NCI-H128 (cell line): ENCODE measurements around the gene TTLL4.
A peak's percentile ranks its signal among the peaks of the same experiment; 100 is the strongest.

Experiments used
- DNase-seq: peaks from one replicate; lab custom pipeline; 2025; ENCODE audit not compliant: unreplicated experiment; lab: John Stamatoyannopoulos, UW

Gene TTLL4

GRCh38 chr2:218710687-218711549 lies at the start of gene TTLL4:
Gene TTLL4 (plus strand): TSS chr2:218710835. CDS start chr2:218737677, 26,842 bp downstream.
- peak; percentile 86 for DNase-seq

- DNase-seq: no peak
Measured at GRCh38 chr2:218662377-218662776, 48.3 kb upstream of the TTLL4 start.

GRCh38 chr2:218662827-218663226 lies 47.8 kb upstream of the TTLL4 start:
- no peak for DNase-seq

- DNase-seq: no peak
Measured at GRCh38 chr2:218663901-218664300, 46.7 kb upstream of the TTLL4 start.

- no peak for DNase-seq
Measured at GRCh38 chr2:218664653-218665052, 46.0 kb upstream of the TTLL4 start.

- no peak for DNase-seq
Measured at GRCh38 chr2:218671097-218671653, 39.5 kb upstream of the TTLL4 start.

- peak; percentile 30 for DNase-seq
Measured at GRCh38 chr2:218671654-218672566, 38.7 kb upstream of the TTLL4 start, which contains the start of the genes RNF25 and STK36. Gene RNF25 (minus strand): TSS chr2:218672002. CDS start chr2:218671970, 32 bp downstream. Gene STK36 (plus strand): TSS chr2:218672086. CDS start chr2:218672830, 744 bp downstream.

GRCh38 chr2:218679119-218679518 lies 31.5 kb upstream of the TTLL4 start:
- DNase-seq: no peak

- no peak for DNase-seq
Measured at GRCh38 chr2:218680061-218680460, 30.6 kb upstream of the TTLL4 start.

- peak; percentile 4 for DNase-seq
Measured at GRCh38 chr2:218687400-218688060, 23.1 kb upstream of the TTLL4 start.

- DNase-seq: no peak
Measured at GRCh38 chr2:218691234-218691633, 19.4 kb upstream of the TTLL4 start.

GRCh38 chr2:218694405-218695145 lies 16.1 kb upstream of the TTLL4 start:
- no peak for DNase-seq

- no peak for DNase-seq
Measured at GRCh38 chr2:218698885-218699284, 11.8 kb upstream of the TTLL4 start.

GRCh38 chr2:218701806-218702205 lies 8.8 kb upstream of the TTLL4 start:
- no peak for DNase-seq

- no peak for DNase-seq
Measured at GRCh38 chr2:218703341-218703740, 7.3 kb upstream of the TTLL4 start.

- DNase-seq: no peak
Measured at GRCh38 chr2:218708086-218708485, 2.5 kb upstream of the TTLL4 start.

GRCh38 chr2:218709908-218710307 lies 727 bp upstream of the TTLL4 start:
- DNase-seq: no peak

GRCh38 chr2:218710334-218710686 lies 325 bp upstream of the TTLL4 start:
- no peak for DNase-seq

- DNase-seq: no peak
Measured at GRCh38 chr2:218711550-218711929, 905 bp downstream of the TTLL4 start.

GRCh38 chr2:218713922-218714321 lies 3.3 kb downstream of the TTLL4 start:
- DNase-seq: no peak
